Karpas-422 (cell line): ENCODE measurements around the gene ANGEL2. TPM values are rescaled to one million over a fixed set of nuclear protein-coding genes. Genes with fewer than 3 reads are reported as not detected.

Experiments
- DNase-seq: peaks from one replicate; pipeline ENCODE4 v3.0.0-alpha.2; 2015
- H2AFZ ChIP-seq: fragments of 200-600 bp; sonication (generic); 2 replicates; pipeline ENCODE4 v1.6.1; 2014; ENCODE audit warnings: antibody characterized with exemption, low read length, mixed read lengths
- H3K27ac ChIP-seq: fragments of 200-600 bp; sonication (generic); 2 replicates; pipeline ENCODE4 v1.5.1; 2014; ENCODE audit warnings: mild to moderate bottlenecking, low read length, moderate library complexity
- H3K27me3 ChIP-seq: fragments of 200-600 bp; sonication (generic); 2 replicates; pipeline ENCODE4 v1.6.1; 2014; ENCODE audit warnings: low read length, mixed read lengths
- H3K36me3 ChIP-seq: fragments of 200-600 bp; sonication (generic); 2 replicates; pipeline ENCODE4 v1.6.1; 2014; ENCODE audit warnings: low read length, mixed read lengths; ENCODE audit not compliant: insufficient read depth
- H3K4me1 ChIP-seq: fragments of 200-600 bp; sonication (generic); 2 replicates; pipeline ENCODE4 v1.6.1; 2014; ENCODE audit warnings: mild to moderate bottlenecking, low read length, mixed read lengths
- H3K4me2 ChIP-seq: fragments of 200-600 bp; sonication (generic); 2 replicates; pipeline ENCODE4 v1.6.1; 2014; ENCODE audit warnings: low read length, low read depth, mild to moderate bottlenecking; ENCODE audit not compliant: poor library complexity, severe bottlenecking
- H3K4me3 ChIP-seq: fragments of 200-600 bp; sonication (generic); 2 replicates; pipeline ENCODE4 v1.5.1; 2014; ENCODE audit warnings: mild to moderate bottlenecking, antibody characterized with exemption, low read length, mixed read lengths
- H3K79me2 ChIP-seq: fragments of 200-600 bp; sonication (generic); 2 replicates; pipeline ENCODE4 v1.6.1; 2014; ENCODE audit warnings: mild to moderate bottlenecking, low read length, mixed read lengths
- H3K9ac ChIP-seq: fragments of 200-600 bp; sonication (generic); 2 replicates; pipeline ENCODE4 v1.6.0; 2014; ENCODE audit warnings: low read length
- H3K9me2 ChIP-seq: fragments of 200-600 bp; sonication (generic), shearing (Covaris generic); replicated peaks from 2 replicates; pipeline ENCODE4 v1.6.0; 2014; ENCODE audit warnings: mild to moderate bottlenecking, low read length, moderate library complexity; ENCODE audit not compliant: insufficient read depth
- H3K9me3 ChIP-seq: fragments of 300-700, 200-600 bp; sonication (generic); 2 replicates; pipeline ENCODE4 v1.6.1; 2014; ENCODE audit warnings: low read length, mixed read lengths
- H4K20me1 ChIP-seq: fragments of 200-600 bp; sonication (generic); 2 replicates; pipeline ENCODE4 v1.6.1; 2014; ENCODE audit warnings: mild to moderate bottlenecking, antibody characterized with exemption, low read length, low read depth; ENCODE audit not compliant: insufficient read depth
- total RNA-seq: library from RNA; depleted of rRNA; stranded (reverse); fragments of >200 nt; shearing (Covaris generic); gene quantifications from 2 replicates; pipeline ENCODE4 v1.2.3, GENCODE V29; 2014; ENCODE audit warnings: low replicate concordance

Gene ANGEL2
- total RNA-seq, 1 experiment from 2014 or later, result 97.1 TPM

DNA sequence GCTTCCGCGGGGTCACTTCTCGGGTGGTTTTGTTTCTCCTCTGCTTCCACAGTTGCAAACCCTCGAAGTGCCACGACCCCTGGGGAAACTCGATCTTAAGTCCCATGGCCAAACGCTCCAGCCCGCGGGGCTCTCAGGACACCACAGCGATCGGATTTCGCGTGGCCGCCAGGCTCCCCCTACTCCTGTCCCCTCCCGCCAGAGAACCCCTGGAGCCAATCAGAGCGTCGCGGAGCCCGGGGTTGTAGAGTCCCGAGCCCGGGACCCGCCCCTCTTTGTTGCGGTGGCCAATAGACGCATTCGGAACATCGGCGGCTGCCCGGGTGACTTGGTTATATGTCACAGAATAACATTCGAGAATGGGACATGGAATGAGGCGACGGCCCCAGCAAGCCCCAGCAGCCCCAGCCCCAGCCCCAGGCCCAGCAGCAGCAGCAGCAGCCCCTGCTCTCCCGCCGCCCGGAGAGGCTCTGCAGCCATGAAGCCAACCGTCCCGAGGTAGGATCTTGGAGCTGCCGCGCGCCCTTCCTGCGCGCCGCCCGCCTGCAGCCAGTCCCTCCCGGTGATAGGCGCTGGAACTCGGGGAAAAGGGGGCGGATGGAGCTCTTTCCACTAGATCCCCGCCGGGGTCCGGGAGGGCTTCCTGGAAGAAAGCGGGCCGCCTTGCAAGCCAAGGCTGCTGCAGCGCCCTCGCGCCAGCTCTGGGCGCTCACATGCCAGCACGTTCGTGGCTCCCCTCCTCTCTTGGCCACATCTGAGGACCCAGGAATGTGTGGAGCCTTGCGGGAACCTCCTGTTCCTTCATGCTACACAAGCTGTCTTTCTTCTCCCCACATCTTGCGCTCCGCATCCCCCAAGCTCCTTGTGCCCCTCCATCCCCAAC is 65.2 kb downstream of the ANGEL2 start, which contains the start of gene VASH2:
TSS of gene VASH2 (plus strand) at position 299 of the 883 bp plus-strand sequence. CDS start 1,002 bp downstream, outside the sequence.
- Histone ChIP-seq H3K27ac (no peak within 1 kb of the TSS), H2AFZ (no peak within 1 kb of the TSS), H3K4me3 (no peak within 1 kb of the TSS), H3K9ac (no peak within 1 kb of the TSS), H3K9me3 (no peaks in the 10 kb centered on the region), H3K9me2 (no peaks in the 10 kb centered on the region), H4K20me1 (no peaks in the 10 kb centered on the region), H3K79me2 (no peaks in the 10 kb centered on the region), H3K4me2 (no peak within 1 kb of the TSS), H3K36me3 (no peaks in the 10 kb centered on the region), H3K27me3 (no peaks in the 10 kb centered on the region), H3K4me1 (peaks cover 15% of the 10 kb centered on the region)
- no peak for DNase-seq

DNA sequence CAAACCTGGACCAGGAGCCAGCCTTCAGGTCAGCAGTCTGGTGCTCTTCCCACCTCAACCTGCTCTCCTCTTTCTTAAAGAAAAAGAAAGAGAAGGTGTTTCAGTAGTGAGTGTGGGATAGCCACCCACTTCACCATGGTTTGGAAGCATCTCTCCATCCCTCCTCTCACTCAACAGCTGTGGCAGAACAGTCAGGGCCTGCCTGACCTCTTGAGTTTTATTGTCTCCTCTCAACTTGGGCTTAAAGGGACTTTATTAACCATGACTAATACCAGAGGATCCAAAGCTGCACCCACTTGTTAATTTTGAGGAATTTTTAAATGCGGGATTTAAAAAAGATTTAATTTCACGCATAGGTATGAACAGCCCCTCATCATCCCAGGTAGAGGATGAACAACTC is 65.9 kb downstream of the ANGEL2 start:
- Histone ChIP-seq H3K4me1 (peaks cover 15% of the 10 kb centered on the region), H3K9me2 (no peaks in the 10 kb centered on the region), H3K9ac (no peak overlapping the region), H3K4me3 (no peak overlapping the region), H3K27ac (no peak overlapping the region), H3K27me3 (no peaks in the 10 kb centered on the region), H3K79me2 (no peaks in the 10 kb centered on the region), H3K4me2 (no peak overlapping the region), H3K9me3 (no peaks in the 10 kb centered on the region), H4K20me1 (no peaks in the 10 kb centered on the region), H2AFZ (no peak overlapping the region), H3K36me3 (no peaks in the 10 kb centered on the region)
- no peak for DNase-seq

DNA sequence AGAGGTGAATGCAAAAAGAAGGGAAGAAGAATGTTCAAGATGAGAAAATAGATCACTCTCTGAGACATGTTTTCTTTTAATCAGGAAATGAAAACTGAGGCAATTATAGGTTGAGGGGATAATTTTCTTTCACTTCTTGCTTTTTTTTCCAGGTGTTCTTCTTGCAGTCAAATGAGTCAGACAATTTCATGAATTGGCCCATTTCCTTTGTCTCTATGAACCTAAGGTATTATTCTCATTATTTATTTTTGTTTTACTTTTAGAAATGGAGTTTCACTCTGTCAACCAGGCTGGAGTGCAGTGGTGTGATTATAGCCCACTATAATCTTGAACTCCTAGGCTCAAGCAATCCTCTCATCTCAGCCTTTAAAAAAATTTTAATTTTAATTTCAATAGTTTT is 68.8 kb downstream of the ANGEL2 start:
- peak overlapping the region; percentile 35 for H3K4me2 ChIP-seq
- H3K27me3 ChIP-seq, result no peaks in the 10 kb centered on the region
- no peak overlapping the region for H3K27ac ChIP-seq
- H3K4me3 ChIP-seq, result no peak overlapping the region
- no peaks in the 10 kb centered on the region for H3K79me2 ChIP-seq
- DNase-seq, result no peak
- peaks cover 25% of the 10 kb centered on the region for H3K4me1 ChIP-seq
- no peaks in the 10 kb centered on the region for H3K9me3 ChIP-seq
- H2AFZ ChIP-seq, result no peak overlapping the region
- H3K9ac ChIP-seq, result no peak overlapping the region
- no peaks in the 10 kb centered on the region for H4K20me1 ChIP-seq
- no peaks in the 10 kb centered on the region for H3K9me2 ChIP-seq
- no peaks in the 10 kb centered on the region for H3K36me3 ChIP-seq

DNA sequence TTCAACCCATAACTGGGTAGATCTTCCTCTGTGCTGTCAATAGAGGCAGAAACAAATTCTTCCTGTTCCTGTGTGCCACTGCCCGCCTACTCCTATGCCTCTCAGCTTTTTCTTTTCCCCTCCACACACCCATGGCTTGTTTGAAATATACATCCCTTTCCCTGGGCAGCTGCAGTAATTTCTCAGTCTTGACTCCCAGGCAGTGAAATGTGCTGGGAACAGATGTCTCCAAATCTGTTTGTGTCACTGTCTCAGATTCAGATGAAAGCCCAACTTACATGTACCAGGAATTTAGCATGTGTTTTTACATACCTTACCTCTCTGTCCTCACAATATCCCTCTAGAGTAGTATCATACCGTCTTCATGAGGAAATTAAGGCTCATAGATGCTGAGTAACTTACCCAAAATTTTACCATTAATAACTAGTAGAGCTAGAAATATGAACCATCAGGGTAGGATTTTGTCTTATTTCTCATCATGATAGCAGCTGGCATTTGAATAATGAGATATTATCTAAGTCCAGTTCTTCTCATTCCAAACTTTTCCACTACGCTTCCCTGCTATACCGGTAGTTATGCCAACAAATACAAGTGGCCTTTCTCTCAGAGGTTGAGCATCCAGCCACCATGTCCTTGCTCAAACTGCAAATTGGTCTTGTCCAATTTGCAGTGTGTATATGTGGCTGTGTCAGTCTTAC is 70.1 kb downstream of the ANGEL2 start:
- Histone ChIP-seq H3K27ac (no peak overlapping the region), H2AFZ (no peak overlapping the region; the same call in 1 of the 2 replicates), H3K4me1 (peaks cover 25% of the 10 kb centered on the region)

DNA sequence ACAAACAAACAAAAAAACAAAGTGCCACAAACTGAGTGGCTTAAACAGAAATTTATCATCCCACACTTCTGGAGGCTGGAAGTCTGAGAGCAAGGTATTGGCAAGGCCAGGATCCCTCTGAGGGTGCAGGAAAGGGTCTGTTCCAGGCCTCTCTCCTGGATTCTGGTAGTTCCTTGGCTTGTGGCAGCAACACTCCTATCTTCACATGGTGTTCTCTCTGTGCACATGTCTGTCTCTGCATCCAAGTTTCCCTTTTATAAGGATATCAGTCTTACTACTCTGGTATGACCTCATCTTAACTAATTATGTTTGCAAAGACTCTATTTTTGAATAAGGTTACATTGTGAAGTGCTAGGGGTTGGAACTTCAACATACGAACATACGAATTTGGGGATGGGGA is 70.6 kb downstream of the ANGEL2 start:
- H2AFZ ChIP-seq, result no peak overlapping the region
- H3K27ac ChIP-seq, result no peak overlapping the region
- no peak overlapping the region for H3K4me3 ChIP-seq
- no peaks in the 10 kb centered on the region for H3K79me2 ChIP-seq
- no peaks in the 10 kb centered on the region for H3K9me3 ChIP-seq
- H3K9ac ChIP-seq, result no peak overlapping the region
- no peak for DNase-seq
- H4K20me1 ChIP-seq, result no peaks in the 10 kb centered on the region
- H3K9me2 ChIP-seq, result no peaks in the 10 kb centered on the region
- H3K4me2 ChIP-seq, result no peak overlapping the region
- H3K4me1 ChIP-seq, result peaks cover 25% of the 10 kb centered on the region
- H3K27me3 ChIP-seq, result no peaks in the 10 kb centered on the region
- no peaks in the 10 kb centered on the region for H3K36me3 ChIP-seq

More for the DNA sequence above, 70.1 kb downstream of the ANGEL2 start:
- Histone ChIP-seq H3K9me2 (no peaks in the 10 kb centered on the region), H3K27me3 (no peaks in the 10 kb centered on the region), H3K36me3 (no peaks in the 10 kb centered on the region), H3K9me3 (no peaks in the 10 kb centered on the region), H3K9ac (no peak overlapping the region), H3K4me2 (no peak overlapping the region), H3K79me2 (no peaks in the 10 kb centered on the region), H4K20me1 (no peaks in the 10 kb centered on the region), H3K4me3 (no peak overlapping the region)
- no peak for DNase-seq

DNA sequence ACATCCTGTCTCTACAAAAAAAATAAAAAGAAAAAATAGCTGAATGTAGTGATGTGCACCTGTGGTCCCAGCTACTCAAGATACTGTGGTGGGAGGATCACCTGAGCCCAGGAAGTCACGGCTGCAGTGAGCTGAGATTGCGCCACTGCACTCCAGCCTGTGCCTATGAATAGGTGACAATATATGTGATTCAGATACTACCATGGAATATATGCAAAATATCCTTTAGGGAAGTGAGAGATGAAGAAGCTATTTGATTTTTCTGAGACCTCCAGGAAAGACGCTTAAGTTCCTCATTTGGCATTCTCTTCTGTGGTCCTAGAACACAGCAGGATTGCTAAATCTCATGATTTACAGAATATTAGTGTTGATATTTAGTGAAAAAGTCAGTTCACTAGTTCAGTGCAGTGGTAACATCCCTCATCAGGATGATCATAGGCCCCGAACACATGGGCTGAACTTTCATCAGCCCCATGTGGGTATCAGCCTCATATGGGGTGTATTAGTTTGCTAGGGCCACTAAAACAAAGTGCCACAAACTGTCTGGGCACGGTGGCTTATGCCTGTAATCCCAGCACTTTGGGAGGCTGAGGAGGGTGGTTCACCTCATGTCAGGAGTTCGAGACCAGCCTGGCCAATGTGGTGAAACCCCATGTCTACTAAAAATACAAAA is 71.3 kb downstream of the ANGEL2 start:
- Histone ChIP-seq H3K9me3 (no peaks in the 10 kb centered on the region), H3K4me2 (peak overlapping the region; percentile 27), H2AFZ (no peak overlapping the region), H3K9ac (no peak overlapping the region), H3K4me3 (no peak overlapping the region), H3K79me2 (no peaks in the 10 kb centered on the region), H3K27me3 (no peaks in the 10 kb centered on the region), H3K27ac (no peak overlapping the region), H3K36me3 (no peaks in the 10 kb centered on the region), H4K20me1 (no peaks in the 10 kb centered on the region), H3K4me1 (peaks cover 25% of the 10 kb centered on the region), H3K9me2 (no peaks in the 10 kb centered on the region)
- peak; percentile 58 for DNase-seq

DNA sequence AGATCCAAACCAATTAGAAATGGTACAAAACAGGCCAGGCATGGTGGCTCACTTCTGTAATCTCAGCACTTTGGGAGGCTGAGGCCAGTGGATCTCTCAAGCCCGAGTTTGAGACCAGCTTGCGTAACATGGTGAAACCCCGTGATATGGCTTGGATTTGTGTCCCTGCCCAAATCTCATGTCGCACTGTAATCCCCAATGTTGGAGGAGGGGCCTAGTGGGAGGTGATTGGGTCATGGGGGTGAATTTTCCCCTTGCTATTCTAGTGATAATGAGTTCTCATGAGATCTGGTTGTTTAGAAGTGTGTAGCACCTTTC is 72.3 kb downstream of the ANGEL2 start:
- Histone ChIP-seq H3K4me2 (no peak overlapping the region), H3K9ac (no peak overlapping the region), H3K27me3 (no peaks in the 10 kb centered on the region), H3K36me3 (no peaks in the 10 kb centered on the region), H3K79me2 (no peaks in the 10 kb centered on the region), H2AFZ (no peak overlapping the region), H4K20me1 (no peaks in the 10 kb centered on the region), H3K4me3 (no peak overlapping the region), H3K27ac (no peak overlapping the region), H3K9me2 (no peaks in the 10 kb centered on the region), H3K4me1 (peaks cover 25% of the 10 kb centered on the region), H3K9me3 (no peaks in the 10 kb centered on the region)
- no peak for DNase-seq
